Measurements from ENCODE around the gene MSANTD2.

The MSANTD2 gene

DNA sequence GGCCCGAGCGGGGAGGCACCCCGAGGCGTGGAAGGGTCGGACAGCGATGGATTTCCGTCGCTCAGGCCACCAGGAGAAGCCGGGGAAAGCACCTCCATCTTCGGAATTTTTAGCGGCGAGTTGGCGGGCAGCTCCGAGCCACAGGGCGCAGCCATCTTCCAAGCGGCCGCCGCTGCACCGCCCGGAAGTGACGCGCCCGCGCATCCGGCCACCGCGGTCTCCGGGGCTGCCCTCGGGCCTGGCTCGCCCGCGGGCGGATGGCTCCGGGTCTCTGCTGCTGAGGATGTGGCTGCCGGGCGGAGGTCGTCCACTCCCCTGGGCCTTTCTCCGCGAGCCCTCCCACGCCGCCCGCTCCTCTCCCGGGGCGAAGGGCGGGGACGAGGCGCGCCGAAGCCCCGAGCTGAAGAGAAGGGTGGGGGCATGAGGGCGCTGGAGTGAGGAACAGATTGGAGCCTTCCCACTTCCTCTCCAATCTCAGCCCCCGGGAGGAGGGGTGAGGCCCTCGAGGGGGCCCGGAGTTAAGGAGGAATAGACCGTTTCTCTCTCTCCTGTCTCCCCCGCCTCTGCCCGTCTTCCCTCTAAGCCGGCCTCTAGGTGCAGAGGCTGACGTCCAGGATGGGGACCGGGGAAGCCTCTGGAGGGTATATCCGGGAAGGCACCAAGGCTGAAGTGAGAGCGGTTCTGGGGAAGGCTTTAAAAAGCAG is at the start of gene MSANTD2:
Gene MSANTD2, minus strand, starts transcription at position 181 of the 704 bp plus-strand sequence. Its CDS starts 26 bp downstream, at position 155.
- DNase-seq (ENCODE audit: low read depth) = no peak

- DNase-seq (ENCODE audit: low read depth) = no peak
Observed at GRCh38 chr11:124846070-124846673, 46.0 kb upstream of the MSANTD2 start.

DNA sequence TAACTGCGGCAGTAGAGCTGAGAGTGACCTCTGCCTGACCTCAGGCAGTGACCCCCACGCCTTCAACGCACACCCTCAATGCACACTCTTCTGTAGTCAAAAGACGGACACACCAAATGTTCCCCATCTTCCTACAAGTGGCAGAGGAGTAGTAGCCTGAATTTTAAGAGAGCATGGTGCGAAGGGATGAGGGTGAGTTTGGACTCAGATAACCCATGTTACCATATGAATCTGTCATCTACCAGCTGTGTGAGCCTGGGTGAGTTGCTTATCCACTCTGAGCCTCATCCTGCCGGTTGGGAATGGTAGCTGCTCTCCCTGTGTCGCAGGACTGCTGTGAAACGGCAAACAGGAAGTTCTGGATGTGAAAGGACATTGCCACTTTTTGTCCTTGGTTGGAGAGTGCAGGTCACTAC is 44.5 kb upstream of the MSANTD2 start:
- DNase-seq (ENCODE audit: low read depth) = no peak

- no peak for DNase-seq (ENCODE audit: low read depth)
Observed at GRCh38 chr11:124843616-124843910, 43.4 kb upstream of the MSANTD2 start.

- DNase-seq (ENCODE audit: low read depth) = no peak
Observed at GRCh38 chr11:124842305-124842704, 42.1 kb upstream of the MSANTD2 start.

- no peak for DNase-seq (ENCODE audit: low read depth)
Observed at GRCh38 chr11:124841840-124842239, 41.6 kb upstream of the MSANTD2 start.

DNA sequence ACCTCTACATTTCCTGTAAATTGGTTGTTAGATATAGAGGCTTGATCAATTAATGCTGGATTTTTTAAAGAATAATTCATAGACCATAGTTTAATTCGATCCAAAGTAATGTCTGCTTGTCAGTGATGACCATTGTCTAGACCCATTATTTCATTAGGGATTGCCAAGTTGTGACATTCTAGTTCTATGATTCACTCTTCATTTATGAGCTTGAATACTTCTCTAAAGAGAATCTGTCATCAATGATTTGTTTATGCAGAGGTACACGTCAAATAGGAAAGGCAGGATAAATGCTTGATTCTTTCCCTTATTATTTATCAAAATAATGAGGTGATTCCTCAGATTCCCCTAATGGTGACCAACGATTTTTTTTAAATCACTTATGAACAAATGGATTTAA is 41.0 kb upstream of the MSANTD2 start:
- no peak for DNase-seq (ENCODE audit: low read depth)

DNA sequence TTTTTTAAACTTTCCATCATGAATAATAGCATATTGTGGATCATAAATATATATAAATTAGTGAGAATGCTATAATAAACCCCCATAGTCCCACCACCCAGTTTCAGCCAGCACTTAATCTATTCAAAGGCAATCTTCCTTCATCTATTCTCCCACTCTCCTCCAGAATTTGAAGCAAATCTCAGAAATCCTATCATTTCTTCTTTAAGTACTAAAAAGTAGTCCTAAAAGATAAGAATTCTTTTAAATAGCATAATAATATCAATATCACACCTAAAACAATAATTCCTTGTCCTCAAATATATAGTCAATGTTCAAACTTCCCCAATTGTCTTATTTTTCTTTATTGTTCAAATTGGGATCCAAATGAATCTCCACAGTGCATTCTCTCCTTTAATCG is 40.5 kb upstream of the MSANTD2 start:
- no peak for DNase-seq (ENCODE audit: low read depth)

DNA sequence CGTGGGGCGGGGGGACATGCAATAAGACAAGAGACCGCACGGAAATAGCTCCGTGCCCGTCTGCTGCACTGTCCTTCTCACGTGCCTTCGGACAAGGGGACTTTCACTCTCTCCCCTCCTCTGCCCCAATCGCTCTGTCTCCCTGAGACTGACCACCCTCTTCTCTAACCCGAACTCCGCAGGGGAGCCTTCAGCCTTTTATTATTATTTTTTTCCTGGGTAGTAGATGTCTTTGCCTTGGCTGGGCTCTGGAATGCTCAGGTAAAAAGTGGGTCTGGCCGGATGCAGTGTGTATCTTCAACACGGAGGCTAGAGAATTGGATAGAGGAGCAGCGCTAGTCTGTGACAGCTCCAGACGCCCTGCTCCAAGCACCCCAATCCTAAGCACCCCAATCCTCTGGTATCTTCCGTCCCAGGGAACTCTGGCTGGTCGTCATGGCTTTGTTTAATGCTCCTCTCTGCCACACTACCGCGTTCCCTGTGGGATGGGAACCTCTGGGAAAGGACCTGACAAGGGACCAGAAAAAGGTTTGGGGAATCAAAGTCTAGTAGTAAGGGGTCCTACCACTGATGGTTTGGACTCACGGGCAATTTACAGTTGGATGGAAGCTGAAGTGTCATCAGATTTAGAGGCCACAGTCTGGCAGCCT is 39.9 kb upstream of the MSANTD2 start:
- no peak for DNase-seq (ENCODE audit: low read depth)

- no peak for DNase-seq (ENCODE audit: low read depth)
Observed at GRCh38 chr11:124839128-124839971, 39.1 kb upstream of the MSANTD2 start.

DNA sequence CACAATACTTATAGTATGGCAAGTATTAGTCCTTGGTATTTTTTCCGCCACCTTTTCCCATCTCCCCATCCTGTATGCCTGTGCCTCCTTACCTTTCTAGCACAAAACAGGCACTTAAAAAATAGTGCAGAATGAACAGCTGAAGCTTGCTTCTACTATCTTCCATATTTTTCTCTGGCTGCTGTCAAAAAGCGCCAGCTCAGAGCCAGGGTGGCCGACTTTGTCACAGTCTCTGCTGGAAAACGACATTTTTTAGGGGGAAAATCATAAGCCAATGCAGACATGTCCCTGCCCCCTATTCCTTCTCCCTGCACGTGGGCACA is 38.6 kb upstream of the MSANTD2 start:
- no peak for DNase-seq (ENCODE audit: low read depth)

DNA sequence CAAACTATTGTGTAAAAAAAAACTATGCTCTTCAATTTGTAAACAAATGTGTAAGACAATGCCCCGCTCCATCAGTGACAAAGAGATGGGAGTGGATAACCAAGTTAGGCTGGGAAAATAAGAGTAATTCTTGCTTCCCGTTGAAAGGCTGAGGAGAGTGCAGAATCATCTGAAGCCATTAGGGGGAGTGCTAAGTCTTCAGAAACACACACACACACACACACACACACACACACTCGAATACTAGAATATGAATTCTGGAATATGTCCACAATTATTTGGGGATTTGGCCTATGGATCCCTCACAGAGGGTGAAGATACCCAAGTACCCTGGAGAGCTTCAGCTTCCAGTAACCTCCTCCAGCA is 37.3 kb upstream of the MSANTD2 start:
- DNase-seq (ENCODE audit: low read depth) = peak; percentile 89

- DNase-seq (ENCODE audit: low read depth) = no peak
Observed at GRCh38 chr11:124835918-124836317, 35.7 kb upstream of the MSANTD2 start.

GRCh38 chr11:124834526-124835180 is 34.4 kb upstream of the MSANTD2 start:
- DNase-seq (ENCODE audit: low read depth) = no peak

GRCh38 chr11:124832571-124832970 is 32.4 kb upstream of the MSANTD2 start:
- DNase-seq (ENCODE audit: low read depth) = no peak

- no peak for DNase-seq (ENCODE audit: low read depth)
Observed at GRCh38 chr11:124831897-124832296, 31.7 kb upstream of the MSANTD2 start.

DNA sequence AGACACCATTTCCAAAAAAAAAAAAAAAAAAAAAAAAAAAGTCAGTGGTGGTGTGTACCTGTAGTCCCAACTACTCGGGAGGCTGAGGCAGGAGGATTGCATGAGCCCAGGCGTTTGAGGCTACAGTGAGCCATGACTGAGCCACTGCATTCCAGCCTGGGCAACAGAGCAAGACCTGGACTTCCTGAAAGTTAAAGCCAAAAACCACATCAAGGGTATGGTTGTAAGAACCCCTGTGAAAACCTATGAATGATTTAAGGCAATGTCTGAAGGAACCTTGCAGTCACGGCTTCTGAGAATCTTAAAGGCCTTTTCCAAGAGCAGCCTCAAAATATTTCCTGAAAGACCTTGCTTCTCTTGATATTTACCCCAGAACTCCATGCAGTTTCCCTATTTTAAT is 30.5 kb upstream of the MSANTD2 start:
- no peak for DNase-seq (ENCODE audit: low read depth)

- DNase-seq (ENCODE audit: low read depth) = no peak
Observed at GRCh38 chr11:124829986-124830385, 29.8 kb upstream of the MSANTD2 start.

GRCh38 chr11:124825876-124826275 is 25.7 kb upstream of the MSANTD2 start:
- no peak for DNase-seq (ENCODE audit: low read depth)

- no peak for DNase-seq (ENCODE audit: low read depth)
Observed at GRCh38 chr11:124823512-124824376, 23.5 kb upstream of the MSANTD2 start.

- DNase-seq (ENCODE audit: low read depth) = no peak
Observed at GRCh38 chr11:124821995-124822730, 22.0 kb upstream of the MSANTD2 start.

All from non-pigmented ciliary epithelial cell (primary cell).